ENCODE data around the gene SNPH.
A peak's percentile ranks its signal among the peaks of the same experiment; 100 is the strongest.

SNPH gene

GRCh38 chr20:1307571-1307971 is 41.5 kb downstream of the SNPH start:
- DNase-seq, result no peak

GRCh38 chr20:1308067-1308701 is 42.1 kb downstream of the SNPH start:
- no peak for DNase-seq

GRCh38 chr20:1308702-1309095 is 42.6 kb downstream of the SNPH start:
- DNase-seq, result no peak

- DNase-seq, result no peak
Observed at GRCh38 chr20:1309439-1309847, 43.3 kb downstream of the SNPH start.

DNA sequence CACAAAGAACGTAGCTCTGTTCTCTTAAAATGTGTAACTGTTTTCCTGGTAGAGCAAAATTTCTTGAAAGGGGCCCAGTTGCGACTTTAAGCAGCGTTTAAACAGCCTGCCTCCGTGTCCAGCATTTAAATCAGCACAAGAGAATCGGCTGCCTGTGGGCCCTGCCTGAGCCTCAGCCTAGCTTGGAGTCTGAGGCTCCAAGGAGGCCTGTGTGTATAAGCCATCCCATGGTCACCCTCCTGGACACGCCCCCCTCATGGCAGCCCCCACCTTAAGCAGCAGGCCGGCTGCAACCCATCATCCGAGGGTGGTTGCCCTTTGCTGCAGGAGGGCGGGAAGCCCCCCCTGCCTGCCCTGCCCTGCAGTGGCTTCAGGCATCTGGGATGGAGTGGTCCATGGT is 44.0 kb downstream of the SNPH start:
- DNase-seq, result no peak

DNA sequence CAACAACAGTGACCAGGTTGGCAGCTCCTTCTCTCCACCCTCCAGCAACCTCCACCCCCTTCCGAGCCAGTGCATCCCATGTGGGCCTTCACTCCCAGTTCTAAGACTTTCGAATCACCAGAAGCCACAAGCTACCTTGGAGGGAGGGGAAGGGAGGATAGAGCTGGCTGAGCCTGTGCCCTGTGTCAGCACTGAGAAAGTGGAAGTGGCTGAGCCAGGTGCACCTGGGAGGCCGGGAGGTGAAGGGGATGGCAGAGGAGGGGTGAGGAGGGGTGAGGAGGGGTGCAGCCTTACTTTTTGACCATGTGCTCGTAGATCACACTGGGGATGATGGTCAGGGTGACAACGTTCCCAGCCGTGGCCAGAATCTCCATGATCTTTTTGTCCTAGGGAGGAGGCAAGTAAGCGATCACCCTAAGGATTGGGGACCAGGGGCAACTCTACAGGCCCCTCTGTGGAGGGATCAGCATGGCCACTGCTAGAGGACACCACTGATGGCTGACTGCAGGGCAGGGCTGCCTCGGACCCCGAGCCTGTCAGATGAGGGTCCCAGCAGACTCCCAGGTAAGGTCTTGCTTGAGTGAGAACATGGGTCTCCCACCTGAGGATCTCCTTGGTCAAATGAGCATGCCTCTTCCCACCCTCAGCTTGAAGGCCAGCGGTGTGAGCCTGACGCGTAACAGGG is 44.6 kb downstream of the SNPH start:
- DNase-seq, result no peak

DNA sequence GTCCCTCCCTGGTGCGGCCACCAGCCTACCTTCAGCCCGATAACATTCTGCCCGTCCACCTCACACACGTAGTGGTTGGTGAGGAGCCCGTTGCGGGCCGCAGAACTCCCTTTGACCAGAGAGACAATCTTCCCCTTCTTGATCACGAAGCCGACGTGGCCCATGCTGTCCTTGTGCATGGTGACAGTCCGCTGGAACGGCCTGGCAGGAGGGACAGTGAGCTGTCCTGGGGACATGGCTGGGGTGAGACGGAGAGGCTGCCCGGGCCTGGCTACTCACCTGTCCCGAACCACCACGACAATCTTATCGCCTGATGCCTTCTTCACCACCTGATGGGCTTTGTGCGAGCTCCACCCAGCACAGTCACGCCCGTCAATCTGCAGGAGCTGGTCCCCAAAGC is 46.2 kb downstream of the SNPH start:
- DNase-seq, result no peak

- DNase-seq, result no peak
Observed at GRCh38 chr20:1312904-1313235, 46.8 kb downstream of the SNPH start.

- DNase-seq, result peak; percentile 59 to 76
Observed at GRCh38 chr20:1313236-1313964, 47.3 kb downstream of the SNPH start.

GRCh38 chr20:1315804-1316203 is 49.7 kb downstream of the SNPH start:
- no peak for DNase-seq

DNA sequence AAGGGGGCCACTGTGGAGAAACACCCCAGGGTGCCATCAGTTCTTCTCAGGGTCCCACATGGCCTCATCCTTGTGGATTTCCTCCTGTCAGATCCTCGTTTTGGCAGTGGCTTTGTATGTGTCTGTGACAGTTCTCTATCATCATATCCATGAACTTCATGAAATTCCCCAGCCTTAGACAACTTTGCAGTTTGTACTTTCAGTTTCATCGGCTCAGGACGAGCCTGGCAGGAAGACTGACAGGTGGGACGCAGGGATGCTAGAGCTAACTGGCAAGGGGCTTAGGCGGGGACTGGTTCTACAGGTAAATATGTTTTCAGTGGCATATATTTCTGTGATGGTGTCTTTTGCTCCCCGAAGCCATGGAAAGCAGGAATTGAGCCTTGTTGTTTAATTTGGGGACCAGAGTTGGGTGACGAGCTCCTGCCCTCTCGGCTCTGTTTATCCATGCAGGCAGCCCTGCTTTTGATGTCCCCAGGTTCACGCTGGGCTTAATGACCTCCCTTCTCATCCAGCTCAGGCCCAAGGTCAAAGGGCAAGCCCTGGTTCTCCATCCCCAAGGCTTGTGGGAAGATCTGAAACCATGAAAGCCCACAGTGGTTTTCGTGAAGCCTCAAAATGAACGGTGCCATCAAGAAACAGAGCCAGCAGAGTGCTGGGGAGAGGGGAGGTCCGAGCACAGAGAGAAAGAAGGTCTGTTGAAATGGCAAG is 51.6 kb downstream of the SNPH start:
- no peak for DNase-seq

DNA sequence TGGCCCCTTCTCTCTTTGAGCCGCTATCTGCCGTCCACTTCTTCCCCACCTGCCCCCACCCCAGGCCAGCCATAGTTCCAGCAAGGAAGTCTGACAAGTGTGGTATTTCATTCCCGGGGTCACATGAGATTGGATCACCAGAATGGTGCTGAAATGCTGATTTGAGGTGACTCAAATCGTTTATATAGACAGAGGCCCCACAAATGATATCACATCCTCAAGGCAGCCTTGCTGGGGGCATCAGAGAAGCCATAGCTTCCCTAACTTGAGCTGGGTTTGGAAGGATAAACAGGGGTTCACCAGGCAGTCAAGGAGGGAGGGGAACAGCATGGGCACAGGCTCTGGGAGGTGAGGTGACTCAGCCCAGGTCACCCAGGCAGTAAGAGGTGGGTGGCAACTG is 53.0 kb downstream of the SNPH start:
- no peak for DNase-seq

DNA sequence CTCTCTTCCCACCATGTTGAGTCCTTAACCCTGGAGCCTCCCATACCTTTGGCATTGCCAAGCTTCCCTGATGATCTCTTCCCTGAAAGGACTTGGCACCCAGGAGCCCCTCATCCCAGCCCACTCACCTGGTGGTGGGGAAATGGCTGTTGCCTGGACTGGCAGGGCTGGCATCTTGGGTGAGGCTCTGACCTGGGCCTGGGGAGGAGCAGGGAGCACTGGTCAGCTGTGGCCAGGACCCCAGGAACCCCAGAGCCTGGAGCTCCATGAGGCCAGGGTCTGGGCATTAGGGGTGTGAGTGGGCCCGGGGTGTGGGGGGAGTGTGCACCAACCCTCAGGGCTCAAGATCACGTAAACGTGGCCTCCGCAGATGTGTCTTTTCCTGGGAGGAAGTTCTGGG is 53.4 kb downstream of the SNPH start:
- no peak for DNase-seq

DNA sequence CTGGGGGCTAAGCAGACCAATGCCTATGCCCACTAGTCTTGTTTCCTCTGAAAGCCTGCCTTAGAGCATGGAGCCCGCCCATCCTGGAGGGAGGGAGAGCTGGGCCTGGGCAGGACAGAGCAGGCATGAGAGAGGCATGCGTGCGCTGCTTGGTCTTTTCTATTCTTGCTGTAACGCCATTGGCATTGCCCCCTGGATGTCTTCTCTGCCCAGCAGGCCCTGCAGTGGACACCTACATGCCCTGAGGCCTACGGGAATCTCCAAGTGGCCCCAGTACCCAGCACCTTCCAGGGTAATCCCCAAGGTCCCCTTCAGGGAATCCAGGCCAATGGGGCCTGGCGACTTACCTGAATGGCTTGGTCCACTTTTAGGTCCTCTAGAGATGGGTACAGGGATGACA is 53.9 kb downstream of the SNPH start:
- no peak for DNase-seq

- DNase-seq, result no peak
Observed at GRCh38 chr20:1320902-1321653, 55.0 kb downstream of the SNPH start.

GRCh38 chr20:1321654-1321939 is 55.5 kb downstream of the SNPH start:
- DNase-seq, result no peak

- no peak for DNase-seq
Observed at GRCh38 chr20:1322511-1323245, 56.6 kb downstream of the SNPH start.

GRCh38 chr20:1323256-1323655 is 57.2 kb downstream of the SNPH start:
- DNase-seq, result no peak

DNA sequence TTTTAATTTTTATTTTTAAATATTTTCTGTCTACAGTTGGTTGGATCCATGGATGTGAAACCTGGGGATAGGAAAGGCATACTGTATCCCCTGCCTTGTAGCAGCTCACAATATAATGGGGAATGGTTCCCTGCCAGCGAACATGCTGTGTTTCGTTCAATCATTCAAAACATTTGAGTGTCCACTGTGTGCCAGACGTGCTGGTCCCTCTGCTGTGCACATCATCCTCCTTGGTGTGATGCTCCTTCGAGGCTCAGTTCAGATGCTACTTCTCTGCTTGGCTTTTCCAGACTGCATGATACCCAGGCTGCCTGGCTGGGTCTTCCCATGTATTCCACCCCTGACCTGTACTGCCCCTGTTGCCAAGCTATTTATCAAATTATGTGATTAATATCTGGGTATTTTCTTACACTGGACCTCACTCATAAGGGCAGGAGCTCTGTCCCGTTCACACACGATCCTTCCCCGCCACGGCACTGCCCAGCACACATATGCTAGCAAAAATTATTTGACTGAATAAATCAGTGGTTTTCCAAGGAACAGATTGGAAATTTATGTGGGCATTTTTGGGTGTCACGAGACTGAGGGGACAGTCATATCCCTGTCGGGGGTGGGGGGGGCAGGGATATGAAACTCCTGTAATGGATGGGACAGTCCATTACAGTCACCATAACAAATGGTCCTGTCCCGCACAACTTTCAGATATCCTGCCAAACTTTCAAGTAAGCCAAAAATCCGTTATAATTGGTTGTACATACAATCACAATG is 57.9 kb downstream of the SNPH start:
- no peak for DNase-seq

DNA sequence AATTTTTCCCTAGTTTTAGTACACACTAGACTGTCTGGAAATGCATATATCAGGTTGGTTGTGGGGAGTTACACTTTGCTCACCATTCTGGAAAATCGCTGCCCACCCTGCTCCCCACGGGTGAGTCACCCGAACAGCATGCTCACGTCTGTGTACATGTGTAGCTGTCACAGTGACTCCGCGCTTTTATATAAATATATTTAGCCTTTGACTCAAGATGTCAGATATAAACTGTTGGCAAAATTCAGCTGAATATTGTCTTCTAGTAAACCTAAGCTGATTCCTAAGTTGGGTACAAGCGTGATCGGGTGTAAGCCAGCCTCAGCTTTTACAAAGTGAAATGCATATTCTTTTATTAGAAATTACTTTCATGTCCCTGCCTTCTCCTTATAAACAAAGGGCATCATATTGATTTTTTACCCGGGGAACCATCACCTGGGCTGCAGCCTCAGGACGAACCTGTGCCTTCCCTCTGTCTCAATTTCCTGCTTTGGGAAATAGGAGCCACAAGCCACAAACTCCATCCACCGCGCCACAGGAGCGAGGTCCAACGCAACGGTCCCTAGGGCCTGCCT is 58.6 kb downstream of the SNPH start:
- DNase-seq, result no peak
